A549 (cell line): ENCODE measurements around the gene ITGB1. TPM values are rescaled to one million over a fixed set of nuclear protein-coding genes. Genes with fewer than 3 reads are reported as not detected.
A peak's percentile ranks its signal among the peaks of the same experiment; 100 is the strongest.

Source experiments
- ATAC-seq, 2 experiments: fragments of 200-7000 bp in 1 of 2; fragments of >200 bp in 1 of 2; cut with Nextera tagmentation in 1 of 2; cut with Tn5 transposase in 1 of 2; 3 replicates each; pipeline versions ENCODE4 v1.8.0 to v1.9.1; 2018 to 2020; ENCODE audit warnings: mild to moderate bottlenecking in 1 of 2, moderate library complexity in 1 of 2
- CTCF ChIA-PET: fragments of 300-600 bp; sonication (Branson Sonifier 250); formaldehyde crosslinking; extraction: SDS; loops from one replicate; lab custom pipeline; 2021; ENCODE audit warnings: antibody characterized with exemption, inconsistent platforms; lab: Yijun Ruan, JAX
- POLR2A ChIA-PET: fragments of 350-600 bp; formaldehyde crosslinking; extraction: SDS; loops from one replicate; lab custom pipeline; 2021; ENCODE audit warnings: antibody characterized with exemption, inconsistent platforms; lab: Yijun Ruan, JAX
- DNase-seq, 2 experiments: peaks; one replicate each; pipeline versions ENCODE4 v3.0.0 to v3.0.0-alpha.2; 2011 to 2016; ENCODE audit warnings: low read depth in 1 of 2, low spot score in 1 of 2
- FAIRE-seq: peaks from 2 replicates; lab custom pipeline; 2011; peaks lifted over from hg19 to GRCh38; lab: Jason Lieb, UNC
- H3K27ac ChIP-seq, 2 experiments: fragments of >200 bp; sonication (Bioruptor Twin); formaldehyde crosslinking; 3 replicates each; pipeline ENCODE4 v1.5.1; 2016 to 2017
- H3K4me1 ChIP-seq: fragments of >200 bp; sonication (Bioruptor Twin); formaldehyde crosslinking; 3 replicates; pipeline ENCODE4 v1.6.1; 2016
- H3K4me2 ChIP-seq: fragments of >200 bp; sonication (Bioruptor Twin); formaldehyde crosslinking; 3 replicates; pipeline ENCODE4 v1.6.1; 2016
- H3K4me3 ChIP-seq: fragments of >200 bp; sonication (Bioruptor Twin); formaldehyde crosslinking; 3 replicates; pipeline ENCODE4 v1.5.1; 2016
- H3K9me3 ChIP-seq: fragments of >200 bp; sonication (Bioruptor Twin); formaldehyde crosslinking; 3 replicates; pipeline ENCODE4 v1.6.1; 2016
- CEBPB ChIP-seq, 2 experiments: fragments of >200 bp in 1 of 2; sonication (Bioruptor Twin) in 1 of 2; formaldehyde crosslinking in 1 of 2; IDR thresholded peaks; 2 replicates each; pipeline ENCODE4 v1.6.1; 2012 to 2016
- CHD2 ChIP-seq: fragments of 150-350 bp; IDR thresholded peaks from 2 replicates; pipeline ENCODE4 v1.6.1; 2014; ENCODE audit warnings: low read length; ENCODE audit not compliant: partially characterized antibody
- E2F6 ChIP-seq: IDR thresholded peaks from 2 replicates; pipeline ENCODE4 v1.6.1; 2012; ENCODE audit warnings: low read depth, borderline replicate concordance
- EHMT2 ChIP-seq: fragments of 200-600 bp; sonication (generic); IDR thresholded peaks from 2 replicates; pipeline ENCODE4 v1.6.1; 2016; ENCODE audit warnings: antibody characterized with exemption, low read depth, mild to moderate bottlenecking, moderate library complexity
- FOSL2 ChIP-seq, 2 experiments: fragments of 450-650 bp in 1 of 2; fragments of >200 bp in 1 of 2; sonication (Bioruptor Twin) in 1 of 2; formaldehyde crosslinking; IDR thresholded peaks; 2 replicates each; pipeline versions ENCODE4 v1.5.0 to v1.6.1; 2016 to 2020; ENCODE audit warnings: mild to moderate bottlenecking in 1 of 2, moderate library complexity in 1 of 2
- FOXS1 ChIP-seq: fragments of 250-450 bp; sonication (Bioruptor Pico); IDR thresholded peaks from 2 replicates; pipeline ENCODE4 v1.5.0; 2020; ENCODE audit warnings: mild to moderate bottlenecking, moderate library complexity
- GATA3 ChIP-seq: IDR thresholded peaks from 2 replicates; pipeline ENCODE4 v1.6.1; 2012; ENCODE audit warnings: borderline replicate concordance
- HDAC2 ChIP-seq: fragments of 200-600 bp; sonication (generic); IDR thresholded peaks from 2 replicates; pipeline ENCODE4 v1.6.1; 2016
- HES2 ChIP-seq: fragments of >200 bp; sonication (Bioruptor Twin); formaldehyde crosslinking; IDR thresholded peaks from 2 replicates; pipeline ENCODE4 v1.6.1; 2016
- HOXA7 ChIP-seq: fragments of 250-450 bp; sonication (Bioruptor Pico); IDR thresholded peaks from 2 replicates; pipeline ENCODE4 v1.5.0; 2020; ENCODE audit warnings: mild to moderate bottlenecking, moderate library complexity
- HOXB5 ChIP-seq: fragments of 250-450 bp; sonication (Bioruptor Pico); IDR thresholded peaks from 2 replicates; pipeline ENCODE4 v1.5.0; 2020; ENCODE audit warnings: mild to moderate bottlenecking, moderate library complexity
- JUN ChIP-seq, 2 experiments: fragments of >200 bp; sonication (Bioruptor Twin); formaldehyde crosslinking; IDR thresholded peaks; 2 replicates in 1 of 2; 3 replicates in 1 of 2; pipeline ENCODE4 v1.6.1; 2016 to 2017
- NFE2L2 ChIP-seq: fragments of 150-350 bp; conservative IDR thresholded peaks from 2 replicates; pipeline ENCODE4 v1.6.1; 2014; ENCODE audit warnings: low read length
- PBX3 ChIP-seq: IDR thresholded peaks from 2 replicates; pipeline ENCODE4 v1.6.1; 2012
- PHF8 ChIP-seq: fragments of 200-600 bp; sonication (generic); IDR thresholded peaks from 2 replicates; pipeline ENCODE4 v1.6.1; 2016; ENCODE audit warnings: low read depth, mild to moderate bottlenecking, antibody characterized with exemption, moderate library complexity, borderline replicate concordance
- POLR2A ChIP-seq: IDR thresholded peaks from 2 replicates; pipeline ENCODE4 v1.6.1; 2012; ENCODE audit warnings: mild to moderate bottlenecking, low read length
- POLR2AphosphoS2 ChIP-seq: conservative IDR thresholded peaks from 2 replicates; pipeline ENCODE4 v1.6.1; 2012; ENCODE audit warnings: low read length, improper control_type of control experiment, inconsistent platforms
- RARB ChIP-seq: fragments of 250-450 bp; sonication (Bioruptor Pico); IDR thresholded peaks from 2 replicates; pipeline ENCODE4 v1.8.0; 2021; ENCODE audit warnings: mild to moderate bottlenecking, moderate library complexity
- REST ChIP-seq: fragments of 200-600 bp; sonication (generic); IDR thresholded peaks from 2 replicates; pipeline ENCODE4 v1.6.1; 2016; ENCODE audit warnings: antibody characterized with exemption, mild to moderate bottlenecking, moderate library complexity
- TFCP2L1 ChIP-seq: fragments of 250-450 bp; sonication (Bioruptor Pico); IDR thresholded peaks from 2 replicates; pipeline ENCODE4 v1.5.0; 2021; ENCODE audit warnings: mild to moderate bottlenecking
- USF2 ChIP-seq: fragments of 450-650 bp; IDR thresholded peaks from 2 replicates; pipeline ENCODE4 v1.6.1; 2014; ENCODE audit warnings: antibody characterized with exemption
- WGBS: methylation state at CpG from one replicate; pipeline ENCODE4 v1.1.6; 2017; ENCODE audit errors: missing lambda C conversion rate; 5-methylcytosine and 5-hydroxymethylcytosine counted together
- polyA plus RNA-seq, 4 experiments: library from polyadenylated mRNA; depleted of rRNA in 3 of 4; stranded (reverse); fragments of >200 nt; fragmentation: RNase III in 1 of 4; extraction: RNeasy Plus Mini Kit Qiagen cat#74134 plus additional on column Dnase treatment in 1 of 4; gene quantifications; 2 replicates in 3 of 4; 3 replicates in 1 of 4; pipeline ENCODE4 v1.2.3, GENCODE V29; 2011 to 2017

The ITGB1 gene
- polyA plus RNA-seq, 2 of the 4 experiments (the other 2 are of a cell fraction): 1,270 to 2,408 TPM

GRCh38 chr10:32952094-32952493 is 5.9 kb downstream of the ITGB1 start:
- CTCF ChIA-PET: interaction anchor here (1.0 to 7.0 kb wide), 3 partner anchors 29 to 160 kb away, joined by 3 to 59 read pairs (median 4); no protein-coding TSS in a partner anchor
- ATAC-seq: no peak
- H3K9me3 ChIP-seq: no peaks in the 10 kb centered on the region
- H3K27ac ChIP-seq: peak overlapping the region; percentile 90 to 100; a peak in 5 of 6 replicates
- peak overlapping the region; percentile 74 for H3K4me3 ChIP-seq
- POLR2A ChIA-PET: interaction anchor here (1.1 to 2.7 kb wide), 4 partner anchors 19 to 195 kb away, joined by 3 to 15 read pairs (median 6); no protein-coding TSS in a partner anchor
- TF ChIP-seq HOXA7 (CRISPR knock-in tag) (peak; percentile 75; the same call in 1 of the 2 replicates), EHMT2 (no peak)
- peaks cover 68% of the 10 kb centered on the region for H3K4me1 ChIP-seq
- FAIRE-seq: no peak
- H3K4me2 ChIP-seq: peak overlapping the region; percentile 97
- no peak for DNase-seq

- H3K4me1 ChIP-seq: peaks cover 78% of the 10 kb centered on the region
- H3K4me2 ChIP-seq: peak overlapping the region; percentile 97
- peak overlapping the region; percentile 74 for H3K4me3 ChIP-seq
- POLR2A ChIA-PET: interaction anchor here (1.1 to 2.3 kb wide), 3 partner anchors 19 to 196 kb away, joined by 3 to 15 read pairs (median 5); no protein-coding TSS in a partner anchor
- no peaks in the 10 kb centered on the region for H3K9me3 ChIP-seq
- 0 out of 5 replicates have a peak, but pooled peaks of 1 of the 2 experiments have one; percentile 11 for TF ChIP-seq JUN (IDR thresholded peaks at IDR 0.05)
- peak; percentile 4; the same call in 1 of the 2 replicates for TF ChIP-seq REST
- TF ChIP-seq FOSL2 (IDR thresholded peaks at IDR 0.05): no peak
- no peak for TF ChIP-seq FOSL2 (CRISPR knock-in tag; IDR thresholded peaks at IDR 0.05)
- WGBS: under 1% methylated on average over 3 of the region's 3 CpGs
- DNase-seq (peak in 1 of 2 experiments; percentile 65), FAIRE-seq (peak; percentile 54), ATAC-seq (peak in 1 of 2 experiments; percentile 31; a peak in 4 of 6 replicates)
- CTCF ChIA-PET: interaction anchor here (1.4 to 7.0 kb wide), 3 partner anchors 30 to 155 kb away, joined by 3 to 59 read pairs (median 3); no protein-coding TSS in a partner anchor
- H3K27ac ChIP-seq: peak overlapping the region; percentile 90 to 100
Measured at GRCh38 chr10:32951111-32951510, 6.9 kb downstream of the ITGB1 start.

- Histone ChIP-seq H3K4me1 (peaks cover 82% of the 10 kb centered on the region), H3K4me3 (peak overlapping the region; percentile 74), H3K9me3 (no peaks in the 10 kb centered on the region), H3K27ac (peak overlapping the region; percentile 90 to 100), H3K4me2 (peak overlapping the region; percentile 97)
- peak; percentile 78 for FAIRE-seq
- WGBS: 3% methylated on average over 5 of the region's 5 CpGs
- ATAC-seq: no peak
- ChIA-PET CTCF (interaction anchor here (1.4 to 1.5 kb wide), 2 partner anchors 31 to 155 kb away, joined by 3 read pairs; no protein-coding TSS in a partner anchor), POLR2A (interaction anchor here (2.3 kb wide), 1 partner anchor 30 kb away, joined by 15 read pairs; no protein-coding TSS in a partner anchor)
- DNase-seq: no peak
- TF ChIP-seq HOXB5 (no peak), POLR2A (no peak), HDAC2 (no peak), POLR2AphosphoS2 (peak; percentile 62; the same call in 1 of the 2 replicates), NFE2L2 (no peak), E2F6 (no peak), HES2 (no peak), GATA3 (peak; percentile 68), CEBPB (IDR thresholded peaks at IDR 0.05) (no peak), RARB (CRISPR knock-in tag) (no peak), FOXS1 (CRISPR knock-in tag) (no peak), CHD2 (no peak), JUN (IDR thresholded peaks at IDR 0.05) (0 out of 5 replicates have a peak, but pooled peaks of 1 of the 2 experiments have one; percentile 5), PBX3 (no peak), PHF8 (no peak), TFCP2L1 (no peak), USF2 (no peak), REST (no peak)
Measured at GRCh38 chr10:32950591-32951108, 7.4 kb downstream of the ITGB1 start.
